K562 (cell line): ENCODE data around the gene IVL.

Experiments used
- CCAR2 ChIP-seq: fragments of 200-400 bp; formaldehyde crosslinking; IDR thresholded peaks from 2 replicates; pipeline ENCODE4 v1.6.1; 2017; ENCODE audit warnings: mild to moderate bottlenecking, low read depth, low read length
- CREB1 ChIP-seq, 2 experiments: sonication (generic) in 1 of 2; formaldehyde crosslinking in 1 of 2; IDR thresholded peaks; 2 replicates each; pipeline versions ENCODE4 v1.6.1 to v1.8.0; 2012 to 2022; ENCODE audit warnings: inconsistent platforms in 1 of 2, mild to moderate bottlenecking in 1 of 2, missing genetic modification reagents in 1 of 2, moderate library complexity in 1 of 2
- CTCF ChIP-seq, 3 experiments: IDR thresholded peaks in 2 of 3; conservative IDR thresholded peaks in 1 of 3; 2 replicates each; pipeline ENCODE4 v1.5.1; 2011 to 2012; ENCODE audit warnings: low read length in 3 of 3, mild to moderate bottlenecking in 3 of 3, control low read depth in 2 of 3, improper control_type of control experiment in 1 of 3, inconsistent platforms in 1 of 3, low read depth in 1 of 3, mixed read lengths in 1 of 3, moderate library complexity in 1 of 3; ENCODE audit not compliant: insufficient read depth in 2 of 3
- JUN ChIP-seq, 2 experiments: sonication (generic) in 1 of 2; formaldehyde crosslinking in 1 of 2; IDR thresholded peaks; 2 replicates each; pipeline versions ENCODE4 v1.6.1 to v1.8.0; 2012 to 2022; ENCODE audit warnings: borderline replicate concordance in 2 of 2, mild to moderate bottlenecking in 2 of 2, improper control_type of control experiment in 1 of 2, low read depth in 1 of 2, low read length in 1 of 2, missing genetic modification reagents in 1 of 2
- NFXL1 ChIP-seq: fragments of 450-650 bp; formaldehyde crosslinking; IDR thresholded peaks from 2 replicates; pipeline ENCODE4 v1.4.0; 2021; ENCODE audit warnings: mild to moderate bottlenecking
- POU5F1 ChIP-seq: fragments of 150-350 bp; IDR thresholded peaks from 2 replicates; pipeline ENCODE4 v1.6.1; 2014; ENCODE audit warnings: borderline replicate concordance, low read length, low read depth, mild to moderate bottlenecking; ENCODE audit not compliant: partially characterized antibody
- SIN3A ChIP-seq, 2 experiments: fragments of 150-350 bp in 1 of 2; IDR thresholded peaks; 2 replicates each; pipeline ENCODE4 v1.6.1; 2011 to 2016; ENCODE audit warnings: borderline replicate concordance in 2 of 2, low read depth in 2 of 2, low read length in 2 of 2, mild to moderate bottlenecking in 2 of 2, moderate library complexity in 2 of 2; ENCODE audit not compliant: control insufficient read depth in 1 of 2
- SMARCE1 ChIP-seq: fragments of 450-650 bp; IDR thresholded peaks from 2 replicates; pipeline ENCODE4 v1.7.1; 2016; ENCODE audit warnings: mild to moderate bottlenecking
- TFAP4 ChIP-seq: sonication (generic); formaldehyde crosslinking; IDR thresholded peaks from 2 replicates; pipeline ENCODE4 v1.8.0; 2022; ENCODE audit warnings: missing genetic modification reagents, mild to moderate bottlenecking, moderate library complexity, borderline replicate concordance
- ZKSCAN1 ChIP-seq: fragments of 150-350 bp; IDR thresholded peaks from 2 replicates; pipeline ENCODE4 v1.6.1; 2016; ENCODE audit warnings: low read depth, low read length
- ZNF121 ChIP-seq: sonication (generic); formaldehyde crosslinking; conservative IDR thresholded peaks from 2 replicates; pipeline ENCODE4 v1.8.0; 2022; ENCODE audit warnings: missing genetic modification reagents
- ZNF165 ChIP-seq: fragments of 250-450 bp; sonication (Bioruptor Pico); IDR thresholded peaks from 2 replicates; pipeline ENCODE4 v1.4.0; 2020; ENCODE audit warnings: borderline replicate concordance
- ZNF280B ChIP-seq: fragments of 250-450 bp; sonication (Bioruptor Pico); IDR thresholded peaks from 2 replicates; pipeline ENCODE4 v1.5.1; 2021; ENCODE audit warnings: mild to moderate bottlenecking
- ZNF57 ChIP-seq: fragments of 450-650 bp; formaldehyde crosslinking; IDR thresholded peaks from 2 replicates; pipeline ENCODE4 v1.4.0; 2020; ENCODE audit warnings: mild to moderate bottlenecking, moderate library complexity

- TF ChIP-seq CREB1 (IDR thresholded peaks at IDR 0.05) (no peak), CREB1 (CRISPR knock-in tag; IDR thresholded peaks at IDR 0.05) (no peak), CTCF (IDR thresholded peaks at IDR 0.05 in 2 of 3, conservative IDR thresholded peaks at IDR 0.05 in 1 of 3; ENCODE audit: insufficient read depth in 2 of 3, low read depth in 1 of 3, low read length in 3 of 3) (no peak), ZNF121 (CRISPR knock-in tag) (no peak), NFXL1 (no peak), SIN3A (IDR thresholded peaks at IDR 0.05; ENCODE audit: borderline replicate concordance in 2 of 2, control insufficient read depth in 1 of 2, low read depth in 2 of 2, low read length in 2 of 2) (no peak), SMARCE1 (no peak), CCAR2 (no peak), ZNF165 (CRISPR knock-in tag) (no peak), ZNF57 (CRISPR knock-in tag) (no peak), TFAP4 (CRISPR knock-in tag) (no peak), JUN (IDR thresholded peaks at IDR 0.05; ENCODE audit: borderline replicate concordance, low read depth, low read length) (no peak), JUN (CRISPR knock-in tag; IDR thresholded peaks at IDR 0.05; ENCODE audit: borderline replicate concordance) (no peak), POU5F1 (no peak), ZNF280B (no peak), ZKSCAN1 (no peak)
Measured at GRCh38 chr1:152909206-152909605, 860 bp downstream of the IVL start.
